ENCODE data around the gene LENG1.
"Not testable (repeated sequence)": the region's sequence is repeated elsewhere in the genome, so short reads cannot be mapped to it uniquely, and the experiment has no call there.

LENG1 gene

GRCh38 chr19:54199401-54199800, 39.9 kb upstream of the LENG1 start:
- TF ChIP-seq POLR2A (IDR thresholded peaks at IDR 0.05; ENCODE audit: extremely low read depth, insufficient read length), result no peak
- no peak for TF ChIP-seq CTCF (IDR thresholded peaks at IDR 0.05; ENCODE audit: low read depth, low read length)
- TF ChIP-seq MYC (IDR thresholded peaks at IDR 0.05; ENCODE audit: low read depth, low read length), result no peak
- no peak for TF ChIP-seq MAX (IDR thresholded peaks at IDR 0.05; ENCODE audit: low read depth, low read length)
- H3K4me3 ChIP-seq (ENCODE audit: low read depth, low read length), result no peak overlapping the region
- no peak for DNase-seq (ENCODE audit: low read depth)

GRCh38 chr19:54197121-54197520, 37.6 kb upstream of the LENG1 start:
- no peak for DNase-seq (ENCODE audit: low read depth)
- H3K4me3 ChIP-seq (ENCODE audit: low read depth, low read length), result no peak overlapping the region
- TF ChIP-seq CTCF (IDR thresholded peaks at IDR 0.05; ENCODE audit: low read depth, low read length) (no peak), MAX (IDR thresholded peaks at IDR 0.05; ENCODE audit: low read depth, low read length) (no peak), POLR2A (IDR thresholded peaks at IDR 0.05; ENCODE audit: extremely low read depth, insufficient read length) (no peak), MYC (IDR thresholded peaks at IDR 0.05; ENCODE audit: low read depth, low read length) (no peak)

GRCh38 chr19:54196536-54196935, 37.0 kb upstream of the LENG1 start:
- DNase-seq (ENCODE audit: low read depth), result no peak
- H3K4me3 ChIP-seq (ENCODE audit: low read depth, low read length), result no peak overlapping the region
- no peak for TF ChIP-seq MAX (IDR thresholded peaks at IDR 0.05; ENCODE audit: low read depth, low read length)
- TF ChIP-seq MYC (IDR thresholded peaks at IDR 0.05; ENCODE audit: low read depth, low read length), result no peak
- no peak for TF ChIP-seq POLR2A (IDR thresholded peaks at IDR 0.05; ENCODE audit: extremely low read depth, insufficient read length)
- TF ChIP-seq CTCF (IDR thresholded peaks at IDR 0.05; ENCODE audit: low read depth, low read length), result no peak

DNA sequence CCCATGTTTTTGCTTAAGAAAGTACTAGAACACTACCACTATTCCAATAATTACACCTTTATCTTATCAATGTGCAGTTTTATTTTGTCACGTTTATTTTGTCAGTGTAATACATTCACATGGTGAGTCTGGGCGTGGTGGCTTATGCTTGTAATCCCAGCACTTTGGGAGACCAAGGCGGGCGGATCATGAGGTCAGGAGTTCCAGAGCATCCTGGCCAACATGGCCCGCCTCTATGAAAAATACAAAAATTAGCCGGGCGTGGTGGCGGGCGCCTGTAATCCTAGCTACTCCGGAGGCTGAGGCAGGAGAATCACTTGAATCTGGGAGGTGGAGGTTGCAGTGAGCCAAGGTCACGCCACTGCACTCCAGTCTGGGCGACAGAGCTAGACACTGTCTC, 34.9 kb upstream of the LENG1 start:
- DNase-seq (ENCODE audit: low read depth); H3K4me3 ChIP-seq (ENCODE audit: low read depth, low read length): not testable (repeated sequence)

DNA sequence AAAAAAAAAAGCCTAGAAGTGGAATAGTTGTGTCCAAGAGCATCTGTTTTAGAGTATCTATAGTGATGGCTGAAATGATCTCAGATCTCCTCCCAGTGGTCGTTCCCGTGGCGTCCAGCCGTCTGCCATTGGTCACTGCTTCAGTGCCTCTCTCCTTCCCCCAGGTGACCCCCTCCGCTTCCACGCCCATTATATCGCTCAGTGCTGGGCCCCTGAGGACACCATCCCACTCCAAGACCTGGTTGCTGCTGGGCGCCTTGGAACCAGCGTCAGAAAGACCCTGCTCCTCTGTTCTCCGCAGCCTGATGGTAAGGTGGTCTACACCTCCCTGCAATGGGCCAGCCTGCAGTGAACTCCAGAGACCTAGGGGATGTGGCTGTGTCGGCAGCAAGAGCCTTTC, 33.5 kb upstream of the LENG1 start:
- DNase-seq (ENCODE audit: low read depth), result no peak
- TF ChIP-seq MAX (IDR thresholded peaks at IDR 0.05; ENCODE audit: low read depth, low read length), result no peak
- no peak for TF ChIP-seq POLR2A (IDR thresholded peaks at IDR 0.05; ENCODE audit: extremely low read depth, insufficient read length)
- no peak for TF ChIP-seq CTCF (IDR thresholded peaks at IDR 0.05; ENCODE audit: low read depth, low read length)
- TF ChIP-seq MYC (IDR thresholded peaks at IDR 0.05; ENCODE audit: low read depth, low read length), result no peak
- H3K4me3 ChIP-seq (ENCODE audit: low read depth, low read length), result no peak overlapping the region

DNA sequence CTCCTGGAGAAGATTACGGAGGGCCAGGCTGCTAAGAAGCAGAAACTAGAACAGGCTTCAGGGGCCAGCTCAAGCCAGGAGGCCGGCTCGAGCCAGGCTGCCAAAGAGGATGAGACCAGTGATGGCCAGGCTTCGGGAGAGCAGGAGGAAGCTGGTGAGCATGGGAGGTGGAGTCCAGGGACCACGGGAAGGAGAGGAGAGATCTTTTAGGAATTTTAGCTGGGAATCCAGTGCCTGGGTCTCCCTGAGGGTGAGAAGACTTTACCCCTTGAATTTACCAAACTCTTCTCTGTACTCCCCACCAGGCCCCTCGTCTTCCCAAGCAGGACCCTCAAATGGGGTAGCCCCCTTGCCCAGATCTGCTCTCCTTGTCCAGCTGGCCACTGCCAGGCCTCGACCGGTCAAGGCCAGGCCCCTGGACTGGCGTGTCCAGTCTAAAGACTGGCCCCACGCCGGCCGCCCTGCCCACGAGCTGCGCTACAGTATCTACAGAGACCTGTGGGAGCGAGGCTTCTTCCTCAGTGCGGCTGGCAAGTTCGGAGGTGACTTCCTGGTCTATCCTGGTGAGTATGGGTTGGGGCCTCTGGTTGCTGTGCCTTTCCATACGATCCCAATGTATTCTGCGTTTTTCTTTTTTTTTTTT, 32.4 kb upstream of the LENG1 start:
- no peak for DNase-seq (ENCODE audit: low read depth)
- H3K4me3 ChIP-seq (ENCODE audit: low read depth, low read length), result peak overlapping the region; percentile 67
- TF ChIP-seq MAX (IDR thresholded peaks at IDR 0.05; ENCODE audit: low read depth, low read length) (no peak), POLR2A (IDR thresholded peaks at IDR 0.05; ENCODE audit: extremely low read depth, insufficient read length) (no peak), CTCF (IDR thresholded peaks at IDR 0.05; ENCODE audit: low read depth, low read length) (no peak), MYC (IDR thresholded peaks at IDR 0.05; ENCODE audit: low read depth, low read length) (no peak)
